Mucosa of stomach (tissue), 1 donor: ENCODE measurements around the gene PLA2G3.
"Not testable (repeated sequence)": the region's sequence is repeated elsewhere in the genome, so short reads cannot be mapped to it uniquely, and the experiment has no call there.

ENCODE experiments used
- H3K27me3 ChIP-seq: one replicate; pipeline ENCODE4 v1.7.0; 2013; ENCODE audit warnings: mild to moderate bottlenecking, low read length; ENCODE audit not compliant: control insufficient read depth, insufficient read depth
- H3K36me3 ChIP-seq: one replicate; pipeline ENCODE4 v1.7.0; 2013; ENCODE audit warnings: low read length; ENCODE audit not compliant: control insufficient read depth, insufficient read depth
- H3K4me1 ChIP-seq: one replicate; pipeline ENCODE4 v1.7.0; 2013; ENCODE audit warnings: mild to moderate bottlenecking, low read length; ENCODE audit not compliant: control insufficient read depth, insufficient read depth
- H3K4me3 ChIP-seq: one replicate; pipeline ENCODE4 v1.7.0; 2013; ENCODE audit warnings: low read length
- H3K9ac ChIP-seq: one replicate; pipeline ENCODE4 v1.7.0; 2013; ENCODE audit warnings: mild to moderate bottlenecking, low read length, moderate library complexity
- H3K9me3 ChIP-seq: one replicate; pipeline ENCODE4 v1.7.0; 2013; ENCODE audit warnings: mild to moderate bottlenecking, low read length, moderate library complexity; ENCODE audit not compliant: control insufficient read depth
- donor health status: Pancreatic carcinoma.

PLA2G3 gene

GRCh38 chr22:31139866-31140716 is at the start of gene PLA2G3:
PLA2G3 (minus strand) TSS chr22:31140508; CDS start chr22:31140354, 154 bp downstream.
- Histone ChIP-seq H3K36me3 (no peaks in the 10 kb centered on the region), H3K9me3 (no peaks in the 10 kb centered on the region), H3K27me3 (no peaks in the 10 kb centered on the region), H3K9ac (peak within 1 kb of the TSS; percentile 31), H3K4me3 (no peak within 1 kb of the TSS), H3K4me1 (peaks cover 19% of the 10 kb centered on the region)

- no peak overlapping the region for H3K4me3 ChIP-seq
- H3K36me3 ChIP-seq, result no peaks in the 10 kb centered on the region
- no peaks in the 10 kb centered on the region for H3K27me3 ChIP-seq
- H3K4me1 ChIP-seq, result no peaks in the 10 kb centered on the region
- H3K9me3 ChIP-seq, result no peaks in the 10 kb centered on the region
- H3K9ac ChIP-seq, result no peak overlapping the region
Observed at GRCh38 chr22:31187627-31188026, 47.3 kb upstream of the PLA2G3 start.

- no peak overlapping the region for H3K4me3 ChIP-seq
- H3K36me3 ChIP-seq, result no peaks in the 10 kb centered on the region
- no peak overlapping the region for H3K9ac ChIP-seq
Observed at GRCh38 chr22:31185056-31185455, 44.7 kb upstream of the PLA2G3 start.

GRCh38 chr22:31184015-31184414 is 43.7 kb upstream of the PLA2G3 start:
- no peaks in the 10 kb centered on the region for H3K36me3 ChIP-seq

More at GRCh38 chr22:31185056-31185455, 44.7 kb upstream of the PLA2G3 start:
- Histone ChIP-seq H3K9me3 (no peaks in the 10 kb centered on the region), H3K27me3 (no peaks in the 10 kb centered on the region), H3K4me1 (no peaks in the 10 kb centered on the region)

GRCh38 chr22:31179345-31179744 is 39.0 kb upstream of the PLA2G3 start:
- H3K4me1 ChIP-seq, result peaks cover 8% of the 10 kb centered on the region
- no peak overlapping the region for H3K4me3 ChIP-seq
- H3K27me3 ChIP-seq, result no peaks in the 10 kb centered on the region
- no peak overlapping the region for H3K9ac ChIP-seq
- no peaks in the 10 kb centered on the region for H3K9me3 ChIP-seq
- H3K36me3 ChIP-seq, result no peaks in the 10 kb centered on the region

More at GRCh38 chr22:31184015-31184414, 43.7 kb upstream of the PLA2G3 start:
- Histone ChIP-seq H3K9me3 (no peaks in the 10 kb centered on the region), H3K9ac (no peak overlapping the region), H3K4me1 (peaks cover 7% of the 10 kb centered on the region), H3K4me3 (no peak overlapping the region), H3K27me3 (no peaks in the 10 kb centered on the region)

- Histone ChIP-seq H3K9me3 (no peaks in the 10 kb centered on the region), H3K4me1 (peaks cover 8% of the 10 kb centered on the region), H3K27me3 (no peaks in the 10 kb centered on the region), H3K4me3 (no peak overlapping the region), H3K36me3 (no peaks in the 10 kb centered on the region), H3K9ac (no peak overlapping the region)
Observed at GRCh38 chr22:31178859-31179258, 38.6 kb upstream of the PLA2G3 start.

- Histone ChIP-seq H3K4me3 (no peak overlapping the region), H3K4me1 (peaks cover 8% of the 10 kb centered on the region)
Observed at GRCh38 chr22:31177420-31178162, 37.3 kb upstream of the PLA2G3 start.

GRCh38 chr22:31176923-31177322 is 36.6 kb upstream of the PLA2G3 start:
- no peaks in the 10 kb centered on the region for H3K27me3 ChIP-seq
- H3K4me3 ChIP-seq, result no peak overlapping the region
- no peak overlapping the region for H3K9ac ChIP-seq
- H3K4me1 ChIP-seq, result peaks cover 8% of the 10 kb centered on the region
- no peaks in the 10 kb centered on the region for H3K36me3 ChIP-seq
- H3K9me3 ChIP-seq, result no peaks in the 10 kb centered on the region

More at GRCh38 chr22:31177420-31178162, 37.3 kb upstream of the PLA2G3 start:
- Histone ChIP-seq H3K9ac (no peak overlapping the region), H3K27me3 (no peaks in the 10 kb centered on the region), H3K36me3 (no peaks in the 10 kb centered on the region), H3K9me3 (no peaks in the 10 kb centered on the region)

GRCh38 chr22:31173386-31174145 is 33.3 kb upstream of the PLA2G3 start:
- no peak overlapping the region for H3K4me3 ChIP-seq
- no peaks in the 10 kb centered on the region for H3K4me1 ChIP-seq
- H3K9ac ChIP-seq, result no peak overlapping the region

GRCh38 chr22:31171734-31172133 is 31.4 kb upstream of the PLA2G3 start:
- not testable (repeated sequence) for H3K9ac ChIP-seq, H3K4me3 ChIP-seq, H3K4me1 ChIP-seq

More at GRCh38 chr22:31173386-31174145, 33.3 kb upstream of the PLA2G3 start:
- no peaks in the 10 kb centered on the region for H3K36me3 ChIP-seq
- H3K27me3 ChIP-seq, result no peaks in the 10 kb centered on the region
- no peaks in the 10 kb centered on the region for H3K9me3 ChIP-seq

GRCh38 chr22:31170971-31171370 is 30.7 kb upstream of the PLA2G3 start:
- Histone ChIP-seq H3K4me1 (no peaks in the 10 kb centered on the region), H3K9ac (no peak overlapping the region), H3K9me3 (no peaks in the 10 kb centered on the region), H3K27me3 (no peaks in the 10 kb centered on the region), H3K36me3 (no peaks in the 10 kb centered on the region), H3K4me3 (no peak overlapping the region)

More at GRCh38 chr22:31171734-31172133, 31.4 kb upstream of the PLA2G3 start:
- not testable (repeated sequence) for H3K9me3 ChIP-seq, H3K27me3 ChIP-seq, H3K36me3 ChIP-seq
